NCI-H2081 (cell line): ENCODE results near the gene EHBP1.
A peak's percentile ranks its signal among the peaks of the same experiment; 100 is the strongest.

Experiments
- DNase-seq, 2 experiments: peaks; one replicate each; lab custom pipeline; 2025; lab: John Stamatoyannopoulos, UW

The EHBP1 gene

DNA sequence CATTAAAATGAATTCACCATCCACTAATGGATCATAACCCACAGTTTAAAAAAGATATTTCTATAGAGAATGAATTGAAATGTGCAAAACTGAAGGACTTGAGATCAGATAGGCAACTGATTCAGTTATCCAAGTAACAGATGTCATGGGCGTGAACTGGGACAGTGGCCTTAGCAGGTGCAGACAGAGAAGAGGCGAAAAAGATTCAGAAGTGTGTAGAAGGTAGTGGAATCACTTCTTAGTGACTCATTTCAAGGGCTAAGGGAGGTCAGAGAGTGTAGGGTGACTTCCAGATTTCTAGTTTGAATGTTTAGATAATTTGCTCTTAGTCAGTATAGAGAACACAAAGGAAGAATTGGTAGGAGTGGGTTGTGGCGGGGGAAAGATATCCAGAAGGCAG is 79.7 kb downstream of the EHBP1 start:
- DNase-seq: no peak

DNA sequence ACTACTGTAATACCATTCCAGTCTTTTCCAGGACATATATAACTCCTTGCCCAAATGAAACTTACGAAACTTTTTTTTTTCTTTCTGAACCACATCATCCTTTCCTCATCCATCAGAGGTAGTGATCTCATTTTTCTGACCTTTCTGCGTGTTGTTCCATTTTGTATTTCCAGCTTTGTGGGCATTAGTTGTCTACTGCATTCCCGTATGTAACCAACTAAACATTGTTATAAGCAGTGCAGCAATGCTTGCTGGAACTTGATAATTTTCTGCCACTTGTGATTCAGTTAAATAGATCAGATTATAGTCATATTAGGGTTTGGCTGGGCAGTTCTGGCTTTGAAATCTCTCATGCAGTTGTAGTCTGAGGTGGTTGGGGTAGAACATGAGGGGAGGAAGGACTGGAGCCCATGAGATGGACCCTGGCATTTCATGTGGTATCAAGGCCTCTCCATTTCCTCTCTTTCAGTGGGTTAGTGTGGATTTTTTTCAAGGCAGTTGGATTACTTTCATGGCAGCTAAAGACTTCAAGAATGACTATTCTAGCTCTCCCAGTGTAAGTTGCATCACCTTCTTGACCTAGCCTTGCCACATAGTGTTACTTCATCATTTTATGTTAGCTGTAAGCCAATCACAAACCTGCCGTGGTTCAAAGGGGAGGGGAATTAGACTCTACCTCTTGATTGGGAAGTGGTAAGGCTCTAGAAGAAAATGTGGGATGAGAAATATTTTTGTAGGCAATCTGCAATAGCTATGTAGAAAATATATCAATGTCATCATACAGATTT is 80.5 kb downstream of the EHBP1 start:
- no peak for DNase-seq

DNA sequence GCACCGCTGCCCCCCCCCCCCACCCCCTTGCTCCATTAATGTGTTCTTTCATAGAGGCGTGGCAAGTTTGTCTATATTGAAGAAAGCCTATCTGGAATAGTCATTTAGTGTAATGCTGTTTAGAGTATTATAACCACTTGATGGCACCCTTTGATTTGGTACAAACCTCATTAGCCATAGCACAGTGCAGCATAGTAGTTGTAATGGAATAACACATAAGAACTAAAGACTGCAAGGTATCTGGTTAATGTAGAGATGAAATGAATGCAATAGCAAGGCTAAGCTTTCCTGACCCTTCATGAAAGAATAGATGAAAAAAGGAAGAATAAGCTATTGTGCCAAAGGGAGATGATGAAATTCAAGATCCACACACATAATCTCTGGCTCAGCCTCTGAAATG is 81.9 kb downstream of the EHBP1 start:
- DNase-seq: peak; percentile 22 to 65

DNA sequence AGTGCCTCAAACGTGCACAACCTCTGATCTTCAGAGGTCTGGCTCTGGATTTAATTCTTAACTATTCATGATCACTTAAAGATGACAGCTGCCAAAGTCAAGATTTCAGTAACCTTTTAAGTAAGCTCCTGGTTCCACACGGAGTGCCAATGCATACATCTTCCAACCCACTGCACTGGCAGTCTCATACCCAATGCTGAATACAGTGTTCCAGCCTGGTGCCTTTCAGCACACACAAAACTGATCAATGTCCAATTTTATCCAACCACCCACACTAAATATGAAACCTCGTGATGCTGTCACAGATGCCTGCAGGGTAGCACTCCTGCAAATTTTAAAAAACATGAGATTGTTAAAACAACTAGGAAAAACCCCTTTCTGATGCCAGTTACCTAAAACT is 84.0 kb downstream of the EHBP1 start:
- DNase-seq: no peak

DNA sequence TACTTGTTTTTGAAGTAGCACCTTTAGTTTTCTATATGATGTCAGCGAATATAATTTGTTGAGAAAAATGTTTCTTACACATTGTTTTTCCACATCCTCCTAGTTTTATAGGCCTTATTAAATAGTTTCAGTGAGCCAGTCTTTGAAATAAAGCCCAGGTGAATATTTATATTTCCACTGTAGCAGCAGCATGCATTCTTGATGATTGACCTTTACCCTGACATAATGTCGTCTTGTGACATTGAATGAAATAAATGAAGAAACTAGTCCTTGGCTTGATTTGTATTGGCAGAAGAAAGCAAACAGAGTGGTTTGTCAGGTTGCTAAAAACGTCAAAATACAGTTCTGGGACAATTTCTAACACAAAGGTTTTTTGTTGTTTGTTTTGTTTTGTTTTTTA is 84.4 kb downstream of the EHBP1 start:
- no peak for DNase-seq

DNA sequence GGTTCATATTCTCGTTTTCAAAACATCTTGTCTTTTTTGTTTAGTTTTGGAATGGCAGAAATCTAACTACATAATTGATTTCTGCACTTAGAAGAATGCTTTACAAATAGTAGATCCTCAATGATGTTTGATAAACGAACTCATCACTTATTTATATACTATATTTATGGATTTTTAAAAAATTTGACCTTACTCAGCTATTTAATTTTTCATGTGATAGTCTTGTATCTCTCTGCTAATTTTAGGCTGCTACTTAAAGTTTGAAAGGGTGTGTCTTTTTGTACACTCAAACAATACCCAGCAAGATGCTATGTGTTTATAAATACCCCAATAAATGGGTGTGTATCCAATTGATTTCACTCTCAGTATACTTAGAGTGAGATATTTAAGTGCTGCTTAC is 86.9 kb downstream of the EHBP1 start:
- DNase-seq: no peak

DNA sequence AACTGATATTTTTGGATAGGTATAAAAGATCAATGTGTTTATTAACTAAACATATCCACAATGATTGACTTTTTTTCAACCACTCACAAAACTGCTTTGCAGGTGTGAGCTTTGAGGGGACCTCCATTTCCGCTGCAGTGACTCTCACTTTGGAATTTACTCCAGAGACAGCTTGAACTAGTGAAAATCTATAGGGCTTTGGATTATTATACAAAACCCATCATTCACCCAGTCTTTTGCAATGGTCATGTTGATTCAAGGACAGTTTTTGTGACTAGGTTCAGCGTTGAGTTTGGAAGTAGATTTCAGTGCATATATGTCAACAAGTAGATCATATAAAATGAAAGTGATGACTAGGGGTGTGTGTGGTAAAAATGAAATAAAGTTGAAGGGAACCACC is 87.7 kb downstream of the EHBP1 start:
- no peak for DNase-seq

DNA sequence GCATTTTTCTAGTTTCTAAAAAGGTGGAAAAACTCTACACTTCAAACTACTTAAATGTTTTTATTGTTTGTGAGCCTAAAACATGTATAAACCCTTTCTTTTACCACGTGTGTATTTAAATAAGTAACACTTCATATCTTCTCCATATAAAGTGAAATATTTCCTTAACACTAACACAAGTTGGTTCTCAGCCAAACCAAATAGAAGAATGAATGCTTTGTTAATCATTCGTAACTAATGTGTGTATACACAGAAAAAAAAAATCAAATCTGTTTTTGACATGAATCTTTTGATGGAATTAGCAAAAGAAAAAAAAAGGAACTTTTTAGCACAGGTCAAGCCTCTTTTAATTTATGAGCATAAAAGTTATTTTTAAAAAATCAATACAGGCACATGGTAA is 89.3 kb downstream of the EHBP1 start:
- peak in 1 of 2 experiments; percentile 72 for DNase-seq

DNA sequence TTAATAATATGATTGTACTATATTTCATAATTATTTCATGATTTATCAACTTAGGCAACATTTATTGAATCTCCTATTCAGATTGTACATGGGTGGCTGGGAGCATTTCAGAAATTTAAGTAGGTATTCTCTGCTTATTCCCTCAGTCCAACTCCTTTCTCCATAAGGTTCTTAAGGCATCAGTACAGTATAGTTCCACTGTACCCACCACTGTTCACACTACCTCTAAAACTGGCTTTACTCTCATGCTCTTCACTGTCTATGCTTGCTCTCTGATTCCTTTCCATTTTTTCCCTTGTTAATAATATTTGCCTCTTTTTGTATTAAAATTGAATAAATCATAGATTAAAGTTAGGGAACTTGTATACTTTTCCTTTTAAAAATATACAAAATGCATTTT is 89.8 kb downstream of the EHBP1 start:
- DNase-seq: no peak

DNA sequence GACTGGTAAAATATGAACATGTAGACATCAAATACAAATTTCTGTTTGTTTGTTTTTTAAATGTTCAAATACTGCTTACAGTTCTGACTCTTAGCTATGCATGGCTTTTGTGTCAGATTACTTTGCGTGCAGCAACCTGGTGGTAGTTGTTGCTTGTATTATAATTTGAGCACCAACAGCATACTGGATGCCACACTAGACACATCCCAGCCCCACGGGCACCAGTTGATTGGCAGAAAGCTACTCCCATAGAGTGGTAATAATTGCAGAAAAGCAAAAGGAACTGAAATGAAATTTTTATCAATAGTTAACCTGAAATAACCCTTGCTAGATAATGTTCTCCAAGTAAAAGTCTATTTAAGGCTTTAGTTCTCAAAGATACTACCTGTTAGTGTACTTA is 91.6 kb downstream of the EHBP1 start:
- DNase-seq: no peak

DNA sequence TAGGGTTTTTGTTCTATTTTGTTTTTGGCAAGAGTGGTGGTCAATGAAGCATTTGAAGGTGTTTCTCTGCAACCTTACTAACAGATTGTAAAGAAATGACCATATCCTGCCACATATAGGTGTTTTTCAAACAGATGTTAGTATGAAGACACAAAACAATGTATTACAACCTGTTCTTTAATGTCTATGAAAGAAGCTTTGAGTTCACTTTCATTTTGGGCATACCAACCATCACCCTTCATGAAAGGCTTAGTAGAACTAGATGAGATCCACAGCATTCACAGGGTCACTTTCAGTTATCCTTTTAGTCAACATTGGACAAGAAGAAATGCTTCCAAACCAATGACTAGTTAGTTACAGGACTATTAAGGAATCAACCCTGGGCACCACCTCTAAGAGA is 95.1 kb downstream of the EHBP1 start:
- no peak for DNase-seq

DNA sequence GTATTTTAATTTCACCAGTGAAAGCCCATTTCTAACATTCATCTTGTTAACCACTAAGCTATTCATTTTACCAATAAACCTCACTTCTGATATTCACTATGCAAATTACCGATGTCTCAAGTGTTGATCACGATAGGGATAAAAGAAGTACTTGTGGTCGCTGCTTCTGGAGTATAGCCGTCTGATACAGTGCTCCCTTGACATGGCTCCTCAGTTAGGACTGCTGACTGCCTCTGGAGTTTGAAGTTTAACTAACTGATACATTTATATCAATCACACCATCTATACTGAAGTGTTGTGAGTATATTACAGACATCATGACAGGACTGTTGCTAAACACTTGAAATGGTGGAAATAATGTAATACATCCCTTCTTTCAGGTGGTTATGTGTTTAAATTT is 95.6 kb downstream of the EHBP1 start:
- DNase-seq: no peak

DNA sequence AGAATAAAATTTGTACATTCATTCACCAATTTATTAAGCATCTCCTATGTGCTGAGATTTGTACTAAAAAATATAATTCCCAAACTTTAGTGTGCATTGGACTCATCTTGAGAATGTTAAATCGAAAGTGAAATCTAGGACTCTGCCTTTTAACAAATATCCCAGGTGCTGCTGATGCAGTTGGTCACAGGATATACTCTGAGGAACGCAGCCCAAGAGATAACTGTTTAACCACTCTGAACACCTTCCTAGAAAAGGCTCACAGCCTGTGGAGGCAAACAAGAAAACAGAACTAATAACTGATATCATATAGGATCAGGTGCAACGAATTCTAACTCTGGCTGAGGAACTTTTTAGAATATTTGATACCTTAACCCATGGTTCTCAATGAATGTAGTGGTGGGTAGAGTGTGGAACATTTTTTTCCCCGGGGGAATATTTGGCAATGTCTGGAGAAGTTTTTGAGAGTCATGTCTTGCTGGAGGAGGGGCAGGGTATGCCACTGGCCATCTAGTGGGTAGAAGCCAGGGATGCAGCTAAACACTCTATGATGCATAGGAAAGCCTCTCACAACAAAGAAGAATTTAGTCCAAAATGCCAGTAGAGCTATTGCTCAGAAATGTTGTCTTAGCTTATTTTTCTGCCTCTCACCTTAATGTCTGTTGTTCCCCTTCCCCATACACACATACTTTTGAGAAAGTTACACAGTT is 96.5 kb downstream of the EHBP1 start:
- no peak for DNase-seq

DNA sequence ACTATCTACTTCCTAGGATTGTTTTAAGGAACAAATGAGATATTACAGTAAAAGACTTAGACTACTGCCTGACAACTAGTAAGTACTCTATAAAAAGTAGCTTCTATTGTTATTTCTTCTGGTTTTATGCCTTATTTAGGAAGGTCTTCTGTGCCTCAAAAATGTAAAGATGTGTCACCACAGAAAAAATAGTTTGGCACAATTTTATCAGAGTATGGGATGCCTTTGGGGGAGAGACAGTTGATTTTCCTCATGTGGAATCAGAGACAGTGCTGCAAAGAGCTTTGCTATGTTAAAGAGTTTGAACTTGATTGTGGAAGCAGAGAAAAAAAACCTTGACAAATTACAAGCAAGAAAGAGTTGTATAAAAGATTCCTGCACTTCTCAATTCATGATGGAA is 98.4 kb downstream of the EHBP1 start:
- DNase-seq: no peak

DNA sequence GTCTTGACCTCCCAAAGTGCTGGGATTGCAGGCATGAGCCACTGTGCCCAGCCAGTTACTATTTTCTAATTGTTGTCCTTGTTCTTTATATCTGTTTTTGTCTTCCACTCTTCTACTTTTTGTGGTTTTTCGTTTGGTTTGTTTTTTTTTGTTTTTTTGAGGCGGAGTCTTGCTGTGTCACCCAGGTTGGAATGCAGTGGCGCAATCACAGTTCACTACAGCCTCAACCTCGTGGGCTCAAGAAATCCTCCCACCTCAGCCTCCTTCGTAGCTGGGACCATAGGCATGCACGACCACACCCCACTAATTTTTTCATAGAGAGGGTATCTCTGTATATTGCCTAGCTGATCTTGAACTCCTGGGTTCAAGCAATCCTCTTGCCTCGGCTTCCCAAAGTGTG is 100.7 kb downstream of the EHBP1 start:
- DNase-seq: no peak

DNA sequence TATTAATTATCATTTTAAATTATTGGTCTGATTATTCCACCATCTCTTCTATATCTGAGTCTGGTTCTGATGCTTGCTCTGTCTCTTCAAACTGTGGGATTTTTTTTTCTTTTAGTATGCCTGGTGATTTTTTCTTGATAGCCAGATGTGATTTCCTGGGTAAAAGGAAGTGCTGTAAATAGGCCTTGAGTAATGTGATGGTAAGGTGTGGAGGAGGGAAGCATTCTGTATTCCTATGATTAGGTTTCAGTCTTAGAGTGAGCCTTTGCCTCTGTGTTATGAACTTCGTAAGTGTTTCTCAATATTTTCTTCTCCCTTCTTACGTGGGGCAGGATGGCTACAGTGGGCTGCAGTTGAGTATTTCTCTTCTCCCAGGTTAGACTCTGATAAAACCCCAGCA is 103.0 kb downstream of the EHBP1 start:
- DNase-seq: no peak

DNA sequence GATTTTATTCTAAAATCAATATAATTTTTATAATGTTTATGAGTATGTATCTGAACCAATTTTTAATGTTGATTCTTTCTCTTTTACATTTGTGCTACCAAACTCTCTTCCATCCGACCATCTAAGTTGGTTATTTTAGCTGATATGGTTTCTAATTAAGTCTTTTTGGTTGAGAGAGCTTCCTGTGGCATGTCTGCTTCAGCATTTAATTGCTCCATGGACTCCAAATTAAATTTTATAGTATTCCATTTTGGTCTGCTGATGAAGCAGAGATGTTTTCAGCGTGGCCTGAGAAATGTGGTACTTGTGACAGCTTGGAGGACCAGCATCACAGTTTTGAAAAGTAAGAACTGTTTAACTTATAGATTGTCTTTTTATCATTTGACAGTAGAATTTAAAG is 105.6 kb downstream of the EHBP1 start:
- DNase-seq: no peak

DNA sequence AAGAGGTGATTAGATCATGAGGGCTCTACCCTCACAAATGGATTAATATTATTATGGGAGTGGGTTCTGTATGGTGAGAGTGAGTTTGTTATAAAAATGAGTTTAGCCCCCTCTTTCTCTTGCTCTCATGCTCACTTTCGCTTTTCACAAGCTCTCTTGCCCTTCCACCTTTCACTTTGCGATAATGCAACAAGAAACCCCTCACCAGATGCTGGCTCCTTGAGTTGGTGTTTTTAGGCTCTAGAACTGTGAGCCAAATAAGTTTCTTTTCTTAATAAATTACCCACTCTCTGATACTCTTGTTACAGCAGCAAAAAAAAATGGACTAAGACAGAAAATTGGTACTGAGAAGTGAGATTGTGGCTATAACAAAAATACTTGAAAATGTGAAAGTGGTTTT is 106.5 kb downstream of the EHBP1 start:
- no peak for DNase-seq

DNA sequence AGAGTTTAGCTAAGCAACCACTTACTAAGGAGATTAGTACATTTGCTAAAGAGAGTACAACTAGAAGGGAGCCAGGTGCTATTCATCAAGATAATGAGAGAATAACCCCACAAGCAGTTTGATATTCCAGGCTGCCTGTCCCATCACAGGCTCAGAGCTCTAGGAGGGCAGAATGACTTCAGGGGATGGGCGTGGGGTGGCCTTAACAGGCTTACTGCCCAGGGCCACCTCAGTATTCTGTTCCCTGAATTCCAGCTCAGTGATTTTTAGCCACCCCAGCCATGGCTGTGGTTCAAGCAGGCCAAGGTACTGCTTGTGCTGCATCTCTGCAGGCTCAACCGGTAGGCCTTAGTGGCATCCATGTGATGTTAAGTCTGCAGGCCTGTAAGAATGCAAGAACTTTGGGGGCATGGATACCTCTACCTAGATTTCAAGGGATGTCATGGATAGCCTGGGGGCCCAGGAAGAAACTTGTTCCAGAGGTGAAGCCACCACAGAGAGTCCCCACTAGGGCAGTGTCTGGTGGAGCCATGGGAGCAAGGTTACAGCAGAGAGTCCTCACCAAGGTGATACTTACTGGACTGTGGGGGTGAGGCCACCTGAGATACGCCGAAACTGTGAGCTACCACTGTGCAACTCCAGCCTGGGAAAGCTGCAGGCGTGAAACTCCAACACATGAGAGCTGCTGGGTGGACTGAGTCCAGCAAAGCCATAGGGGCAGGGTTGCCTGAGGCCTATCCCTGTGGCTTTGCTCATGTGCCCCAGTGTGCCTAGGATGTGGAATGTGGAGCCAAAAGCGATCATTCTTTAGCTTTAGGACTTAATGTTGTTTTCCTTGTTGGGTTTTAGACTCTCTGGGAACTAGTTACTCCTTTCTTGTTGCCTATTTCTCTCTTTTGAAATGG is 107.7 kb downstream of the EHBP1 start:
- DNase-seq: no peak

DNA sequence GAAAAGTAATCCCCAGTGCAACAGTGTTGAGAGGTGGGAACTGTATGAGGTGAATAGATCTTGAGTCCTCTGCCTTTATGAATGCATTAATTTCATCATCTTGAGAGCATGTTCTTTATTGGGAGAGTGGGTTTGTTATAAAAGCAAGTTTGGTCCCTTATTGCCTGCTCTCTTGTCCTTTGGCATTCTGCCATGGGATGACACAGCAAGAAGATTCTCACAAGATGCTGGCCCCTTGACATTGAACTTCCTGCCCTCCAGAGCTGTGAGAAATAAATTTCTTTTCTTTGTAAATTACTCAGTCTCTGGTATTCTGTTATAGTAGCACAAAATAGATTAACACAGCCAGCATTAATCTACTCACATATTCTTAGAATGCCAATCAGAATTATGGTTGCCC is 108.6 kb downstream of the EHBP1 start:
- DNase-seq: no peak

DNA sequence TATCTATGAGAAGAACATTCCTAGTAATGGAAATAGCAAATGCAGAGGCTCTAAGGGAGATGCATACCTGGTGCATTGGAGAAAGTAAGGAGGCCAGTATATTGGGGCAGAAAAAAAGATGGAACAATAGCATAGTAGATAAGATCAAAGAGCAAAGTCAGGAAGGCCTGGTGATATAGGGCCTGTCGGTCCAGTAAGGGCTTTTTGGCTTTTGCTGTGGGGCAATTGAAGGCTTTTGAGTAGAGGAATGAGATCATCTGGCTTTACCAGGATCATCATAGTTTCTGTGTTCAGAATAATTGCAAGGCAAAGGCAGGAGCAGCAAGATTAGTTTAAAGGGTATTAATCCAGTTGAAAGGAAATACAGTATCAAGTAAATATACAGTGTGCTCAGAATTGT is 111.8 kb downstream of the EHBP1 start:
- no peak for DNase-seq

DNA sequence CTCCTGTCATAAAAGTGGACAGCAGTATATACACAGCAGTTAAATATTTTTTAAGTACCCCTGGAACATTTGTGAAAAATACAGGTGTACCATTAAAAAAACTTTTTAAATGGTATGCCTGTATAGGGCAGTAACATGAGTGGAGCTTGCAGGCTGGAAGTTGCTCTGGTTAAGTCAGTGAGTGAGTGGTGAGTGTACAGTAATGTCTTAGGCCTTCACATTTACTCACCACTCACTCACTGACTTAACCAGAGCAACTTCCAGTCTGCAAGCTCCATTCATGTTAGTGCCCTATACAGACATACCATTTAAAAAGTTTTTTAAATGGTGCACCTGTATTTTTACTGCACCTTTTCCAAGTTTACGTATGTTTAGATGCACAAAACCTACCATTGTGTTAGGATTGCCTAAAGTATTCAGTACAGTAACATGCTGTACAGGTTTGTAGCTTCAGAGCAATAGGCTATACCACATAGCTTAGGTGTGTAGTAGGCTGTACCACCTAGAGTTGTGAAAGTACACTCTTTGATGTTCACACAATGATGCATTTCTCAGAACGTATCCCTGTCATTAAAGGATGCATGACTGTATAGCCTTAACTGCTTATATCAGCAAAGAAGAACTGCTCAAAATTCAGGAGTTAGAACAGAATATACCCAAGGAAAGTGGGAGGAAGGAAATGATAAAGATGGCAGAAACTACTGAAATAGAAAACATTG is 112.6 kb downstream of the EHBP1 start:
- DNase-seq: no peak
